Upper lobe of left lung (tissue), 6 donors: Measurements from ENCODE around the gene CCSER2. TPM values are rescaled to one million over a fixed set of nuclear protein-coding genes. Genes with fewer than 3 reads are reported as not detected.

Experiments
- ATAC-seq, 2 donors: fragments of 200-7000 bp; cut with Tn5 transposase; one replicate each; pipeline ENCODE4 v1.9.1; 2022; ENCODE audit warnings: mild to moderate bottlenecking in 2 of 2, moderate library complexity in 2 of 2; ENCODE audit not compliant: low FRiP score in 2 of 2
- DNase-seq, 2 donors: peaks; one replicate each; pipeline ENCODE4 v3.0.0-alpha.2; 2019 to 2020
- H3K27ac ChIP-seq, 4 donors: fragments of 200-600 bp; sonication (generic); one replicate each; pipeline ENCODE4 v1.5.1; 2016 to 2019
- H3K27me3 ChIP-seq, 4 donors: fragments of 200-600 bp; sonication (generic); one replicate each; pipeline ENCODE4 v1.5.1; 2017 to 2019
- H3K36me3 ChIP-seq, 4 donors: fragments of 200-600 bp; sonication (generic); one replicate each; pipeline ENCODE4 v1.5.1; 2016 to 2019
- H3K4me1 ChIP-seq, 4 donors: fragments of 200-600 bp; sonication (generic); one replicate each; pipeline ENCODE4 v1.5.1; 2018 to 2019
- H3K4me3 ChIP-seq, 4 donors: fragments of 200-600 bp; sonication (generic); one replicate each; pipeline ENCODE4 v1.5.1; 2017 to 2019; ENCODE audit warnings: mild to moderate bottlenecking in 2 of 4, moderate library complexity in 1 of 4
- H3K9me3 ChIP-seq, 4 donors: fragments of 200-600 bp; sonication (generic); one replicate each; pipeline ENCODE4 v1.5.1; 2018 to 2019
- CTCF ChIP-seq, 6 experiments: fragments of 450-650 bp in 4 of 6; fragments of 200-600 bp in 2 of 6; sonication (generic) in 2 of 6; IDR thresholded peaks; one replicate each; pipeline ENCODE4 v1.5.1; 2016 to 2019; ENCODE audit warnings: antibody characterized with exemption in 6 of 6
- EP300 ChIP-seq, 4 donors: sonication (generic); formaldehyde crosslinking; IDR thresholded peaks; one replicate each; pipeline ENCODE4 v1.5.1; 2017; ENCODE audit warnings: antibody characterized with exemption in 4 of 4, control low read depth in 2 of 4
- POLR2A ChIP-seq, 4 donors: fragments of 450-650 bp; IDR thresholded peaks; one replicate each; pipeline ENCODE4 v1.5.1; 2016 to 2017; ENCODE audit warnings: antibody characterized with exemption in 4 of 4, mild to moderate bottlenecking in 2 of 4
- POLR2AphosphoS5 ChIP-seq, 2 donors: sonication (generic); formaldehyde crosslinking; IDR thresholded peaks; one replicate each; pipeline ENCODE4 v1.5.1; 2017; ENCODE audit warnings: antibody characterized with exemption in 2 of 2
- WGBS, 2 donors: methylation state at CpG; one replicate each; pipeline ENCODE4 v1.1.5; 2017 to 2018; 5-methylcytosine and 5-hydroxymethylcytosine counted together
- total RNA-seq, 6 donors: library from RNA; depleted of rRNA in 4 of 6; stranded (reverse); fragments of >200 nt in 4 of 6; gene quantifications; one replicate each; pipeline versions ENCODE4 v1.1.0 to v1.2.1, GENCODE V29; 2016 to 2021
- donor health status: DM: no; HTN: no; CAD: no; lungs with moderate emphysema.
- donor health status: DM: no; HTN: yes; CAD: no; lungs with severe emphysema.

CCSER2 gene
- total RNA-seq, 6 donors from 2014 or later, result 28.7 to 78.9 (median 52.6) TPM

GRCh38 chr10:84510121-84510520 is 181.7 kb downstream of the CCSER2 start:
- Histone ChIP-seq H3K27ac (no peak overlapping the region), H3K27me3 (no peaks in the 10 kb centered on the region), H3K36me3 (peaks cover 0 to 20% (median 7%) of the 10 kb centered on the region in 4 donors), H3K4me1 (peaks cover 0 to 15% (median 0%) of the 10 kb centered on the region in 4 donors), H3K9me3 (no peaks in the 10 kb centered on the region), H3K4me3 (no peak overlapping the region)
- ATAC-seq (no peak), DNase-seq (no peak)
- WGBS, 2 donors, result 80 to 86% methylated on average over 3 of the region's 3 CpGs
- TF ChIP-seq EP300 (IDR thresholded peaks at IDR 0.05) (no peak), CTCF (IDR thresholded peaks at IDR 0.05) (no peak), POLR2A (IDR thresholded peaks at IDR 0.05) (no peak)

GRCh38 chr10:84511106-84511505 is 182.7 kb downstream of the CCSER2 start:
- WGBS, 2 donors, result 86 to 88% methylated on average over 2 of the region's 2 CpGs
- ATAC-seq (no peak), DNase-seq (no peak)
- peaks cover 0 to 15% (median 0%) of the 10 kb centered on the region in 4 donors for H3K4me1 ChIP-seq
- no peak overlapping the region for H3K4me3 ChIP-seq
- H3K9me3 ChIP-seq, result no peaks in the 10 kb centered on the region
- TF ChIP-seq EP300 (IDR thresholded peaks at IDR 0.05), result no peak
- H3K27ac ChIP-seq, result no peak overlapping the region
- peaks cover 0 to 27% (median 10%) of the 10 kb centered on the region in 4 donors for H3K36me3 ChIP-seq
- no peaks in the 10 kb centered on the region for H3K27me3 ChIP-seq

GRCh38 chr10:84511709-84512285 is 183.4 kb downstream of the CCSER2 start:
- no peak overlapping the region for H3K4me3 ChIP-seq
- WGBS, 2 donors, result 79 to 84% methylated on average over 5 of the region's 5 CpGs
- DNase-seq, result no peak
- no peak overlapping the region for H3K27ac ChIP-seq
- no peak for ATAC-seq
- no peak for TF ChIP-seq CTCF (IDR thresholded peaks at IDR 0.05)
- TF ChIP-seq POLR2AphosphoS5 (IDR thresholded peaks at IDR 0.05), result no peak
- TF ChIP-seq POLR2A (IDR thresholded peaks at IDR 0.05), result no peak
- no peak for TF ChIP-seq EP300 (IDR thresholded peaks at IDR 0.05)
- H3K27me3 ChIP-seq, result no peaks in the 10 kb centered on the region
- no peaks in the 10 kb centered on the region for H3K9me3 ChIP-seq
- peaks cover 0 to 32% (median 10%) of the 10 kb centered on the region in 4 donors for H3K36me3 ChIP-seq
- peaks cover 0 to 15% (median 0%) of the 10 kb centered on the region in 4 donors for H3K4me1 ChIP-seq

GRCh38 chr10:84517554-84517953 is 189.2 kb downstream of the CCSER2 start:
- H3K27me3 ChIP-seq, result no peaks in the 10 kb centered on the region
- H3K36me3 ChIP-seq, result peaks cover 0 to 32% (median 10%) of the 10 kb centered on the region in 4 donors
- ATAC-seq (no peak), DNase-seq (no peak)
- TF ChIP-seq EP300 (IDR thresholded peaks at IDR 0.05) (no peak), POLR2AphosphoS5 (IDR thresholded peaks at IDR 0.05) (no peak)
- H3K27ac ChIP-seq, result no peak overlapping the region
- no peak overlapping the region for H3K4me3 ChIP-seq
- WGBS, 2 donors, result 88 to 92% methylated on average over 4 of the region's 4 CpGs
- no peaks in the 10 kb centered on the region for H3K9me3 ChIP-seq
- no peaks in the 10 kb centered on the region for H3K4me1 ChIP-seq

- Histone ChIP-seq H3K27me3 (no peaks in the 10 kb centered on the region), H3K36me3 (peaks cover 0 to 21% (median 5%) of the 10 kb centered on the region in 4 donors), H3K27ac (no peak overlapping the region), H3K4me1 (peaks cover 0 to 6% (median 0%) of the 10 kb centered on the region in 4 donors), H3K9me3 (no peaks in the 10 kb centered on the region), H3K4me3 (no peak overlapping the region)
- 95% methylated on average over 3 of the region's 3 CpGs for WGBS, 2 donors
- no peak for TF ChIP-seq POLR2A (IDR thresholded peaks at IDR 0.05)
- no peak for TF ChIP-seq EP300 (IDR thresholded peaks at IDR 0.05)
- no peak for TF ChIP-seq POLR2AphosphoS5 (IDR thresholded peaks at IDR 0.05)
- TF ChIP-seq CTCF (IDR thresholded peaks at IDR 0.05), result no peak
- no peak for ATAC-seq
- DNase-seq, result no peak
Observed at GRCh38 chr10:84519235-84519634, 190.8 kb downstream of the CCSER2 start.

GRCh38 chr10:84521013-84521412 is 192.6 kb downstream of the CCSER2 start:
- H3K4me3 ChIP-seq, result no peak overlapping the region
- no peaks in the 10 kb centered on the region for H3K27me3 ChIP-seq
- TF ChIP-seq POLR2A (IDR thresholded peaks at IDR 0.05), result no peak
- peaks cover 0 to 2% (median 0%) of the 10 kb centered on the region in 4 donors for H3K9me3 ChIP-seq
- H3K27ac ChIP-seq, result no peak overlapping the region
- DNase-seq (no peak), ATAC-seq (no peak)
- peaks cover 0 to 6% (median 0%) of the 10 kb centered on the region in 4 donors for H3K4me1 ChIP-seq
- peaks cover 0 to 5% (median 0%) of the 10 kb centered on the region in 4 donors for H3K36me3 ChIP-seq
- WGBS, 2 donors, result 77 to 89% methylated on average over 8 of the region's 8 CpGs
